Stimulated activated CD4-positive, alpha-beta T cell treated with anti-CD3 and anti-CD28 coated beads, Interleukin-1b, Interleukin-23, amount 100 ng/mL, for 24 hours (primary cell): ENCODE results near the gene AQP12B.

ENCODE experiments used
- DNase-seq, 4 experiments: peaks; one replicate each; pipeline ENCODE4 v3.0.0-alpha.2; 2020; ENCODE audit warnings: low read depth in 4 of 4, low spot score in 1 of 4

AQP12B gene

GRCh38 chr2:240648650-240649275 is 33.9 kb downstream of the AQP12B start:
- DNase-seq, result no peak

- no peak for DNase-seq
Observed at GRCh38 chr2:240648155-240648649, 34.5 kb downstream of the AQP12B start.

- DNase-seq, result no peak
Observed at GRCh38 chr2:240647503-240648154, 35.1 kb downstream of the AQP12B start.

GRCh38 chr2:240646900-240647502 is 35.7 kb downstream of the AQP12B start:
- DNase-seq, result no peak

GRCh38 chr2:240646176-240646899 is 36.3 kb downstream of the AQP12B start:
- DNase-seq, result no peak

GRCh38 chr2:240645801-240646175 is 36.9 kb downstream of the AQP12B start:
- DNase-seq, result no peak

GRCh38 chr2:240645346-240645745 is 37.3 kb downstream of the AQP12B start:
- DNase-seq, result no peak

GRCh38 chr2:240644859-240645301 is 37.8 kb downstream of the AQP12B start:
- DNase-seq, result no peak

- DNase-seq, result no peak
Observed at GRCh38 chr2:240644171-240644651, 38.5 kb downstream of the AQP12B start.

- no peak for DNase-seq
Observed at GRCh38 chr2:240643811-240644150, 38.9 kb downstream of the AQP12B start.

GRCh38 chr2:240643093-240643810 is 39.4 kb downstream of the AQP12B start:
- no peak for DNase-seq

- DNase-seq, result no peak
Observed at GRCh38 chr2:240642806-240643092, 39.9 kb downstream of the AQP12B start.

- DNase-seq, result no peak
Observed at GRCh38 chr2:240642061-240642805, 40.5 kb downstream of the AQP12B start.

GRCh38 chr2:240640939-240641338 is 41.7 kb downstream of the AQP12B start:
- no peak for DNase-seq

GRCh38 chr2:240639566-240639965 is 43.1 kb downstream of the AQP12B start:
- DNase-seq, result no peak

GRCh38 chr2:240638512-240639160 is 44.0 kb downstream of the AQP12B start:
- no peak for DNase-seq

GRCh38 chr2:240637901-240638345 is 44.8 kb downstream of the AQP12B start:
- no peak for DNase-seq

GRCh38 chr2:240637116-240637900 is 45.4 kb downstream of the AQP12B start:
- DNase-seq, result no peak

- no peak for DNase-seq
Observed at GRCh38 chr2:240636563-240637115, 46.0 kb downstream of the AQP12B start.
